ENCODE measurements around the gene ATCAY.

DNA sequence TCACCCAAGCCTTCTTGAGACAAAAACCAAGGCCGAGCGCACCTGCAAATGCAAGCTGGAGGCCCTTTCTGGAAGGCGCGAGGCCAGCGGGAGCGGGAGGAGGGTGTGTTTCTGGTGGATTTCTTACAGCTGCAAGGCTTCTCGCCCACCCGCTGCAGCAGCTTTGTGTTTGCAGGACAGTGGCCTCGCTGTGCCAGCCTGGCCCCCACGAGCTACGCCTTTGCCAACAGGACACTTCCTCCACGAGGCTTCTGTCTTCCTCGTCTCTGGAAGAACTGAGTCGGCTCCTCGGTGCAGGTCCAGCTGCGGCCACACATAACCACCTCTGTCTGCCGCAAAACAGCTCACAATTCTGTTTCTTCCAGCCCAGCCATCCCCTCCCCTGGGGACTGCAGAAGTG is 10.1 kb downstream of the ATCAY start:
- TF ChIP-seq, protein P1, sequence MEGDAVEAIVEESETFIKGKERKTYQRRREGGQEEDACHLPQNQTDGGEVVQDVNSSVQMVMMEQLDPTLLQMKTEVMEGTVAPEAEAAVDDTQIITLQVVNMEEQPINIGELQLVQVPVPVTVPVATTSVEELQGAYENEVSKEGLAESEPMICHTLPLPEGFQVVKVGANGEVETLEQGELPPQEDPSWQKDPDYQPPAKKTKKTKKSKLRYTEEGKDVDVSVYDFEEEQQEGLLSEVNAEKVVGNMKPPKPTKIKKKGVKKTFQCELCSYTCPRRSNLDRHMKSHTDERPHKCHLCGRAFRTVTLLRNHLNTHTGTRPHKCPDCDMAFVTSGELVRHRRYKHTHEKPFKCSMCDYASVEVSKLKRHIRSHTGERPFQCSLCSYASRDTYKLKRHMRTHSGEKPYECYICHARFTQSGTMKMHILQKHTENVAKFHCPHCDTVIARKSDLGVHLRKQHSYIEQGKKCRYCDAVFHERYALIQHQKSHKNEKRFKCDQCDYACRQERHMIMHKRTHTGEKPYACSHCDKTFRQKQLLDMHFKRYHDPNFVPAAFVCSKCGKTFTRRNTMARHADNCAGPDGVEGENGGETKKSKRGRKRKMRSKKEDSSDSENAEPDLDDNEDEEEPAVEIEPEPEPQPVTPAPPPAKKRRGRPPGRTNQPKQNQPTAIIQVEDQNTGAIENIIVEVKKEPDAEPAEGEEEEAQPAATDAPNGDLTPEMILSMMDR (IDR thresholded peaks at IDR 0.05), result no peak
- TF ChIP-seq POLR2AphosphoS5 (IDR thresholded peaks at IDR 0.05), result no peak
